GM19035 (cell line): Measurements from ENCODE around the gene VWA5B1.
"Not testable (repeated sequence)": the region's sequence is repeated elsewhere in the genome, so short reads cannot be mapped to it uniquely, and the experiment has no call there.

ENCODE experiments used
- ATAC-seq: cut with Tn5 transposase; IDR thresholded peaks from one replicate; pipeline ENCODE4 v1.9.1; 2021; ENCODE audit not compliant: unreplicated experiment

Gene VWA5B1

GRCh38 chr1:20278692-20279130, 12.0 kb upstream of the VWA5B1 start:
- ATAC-seq: no peak

- ATAC-seq: no peak
These were observed 11.2 kb upstream of the VWA5B1 start for GRCh38 chr1:20279509-20279908.

GRCh38 chr1:20280341-20280740, 10.3 kb upstream of the VWA5B1 start:
- ATAC-seq: no peak

GRCh38 chr1:20280906-20281305, 9.8 kb upstream of the VWA5B1 start:
- no peak for ATAC-seq

- no peak for ATAC-seq
These were observed 8.9 kb upstream of the VWA5B1 start for GRCh38 chr1:20281801-20282200.

- ATAC-seq: no peak
These were observed 8.1 kb upstream of the VWA5B1 start for GRCh38 chr1:20282533-20282932.

- no peak for ATAC-seq
These were observed 6.6 kb upstream of the VWA5B1 start for GRCh38 chr1:20284046-20284445.

- ATAC-seq: no peak
These were observed 6.0 kb upstream of the VWA5B1 start for GRCh38 chr1:20284625-20285024.

- no peak for ATAC-seq
These were observed 5.2 kb upstream of the VWA5B1 start for GRCh38 chr1:20285510-20285909.

GRCh38 chr1:20287696-20288095, 3.0 kb upstream of the VWA5B1 start:
- ATAC-seq: not testable (repeated sequence)

- no peak for ATAC-seq
These were observed 990 bp downstream of the VWA5B1 start for GRCh38 chr1:20291645-20292084.

- no peak for ATAC-seq
These were observed 8.0 kb downstream of the VWA5B1 start for GRCh38 chr1:20298626-20299025.

- ATAC-seq: no peak
These were observed 10.9 kb downstream of the VWA5B1 start for GRCh38 chr1:20301463-20302107.

GRCh38 chr1:20302108-20302471, 11.4 kb downstream of the VWA5B1 start:
- ATAC-seq: no peak

- ATAC-seq: no peak
These were observed 16.4 kb downstream of the VWA5B1 start for GRCh38 chr1:20307026-20307425.

- no peak for ATAC-seq
These were observed 17.9 kb downstream of the VWA5B1 start for GRCh38 chr1:20308569-20308968.

- no peak for ATAC-seq
These were observed 20.6 kb downstream of the VWA5B1 start for GRCh38 chr1:20311289-20311688.

GRCh38 chr1:20312310-20312709, 21.6 kb downstream of the VWA5B1 start:
- ATAC-seq: no peak

- no peak for ATAC-seq
These were observed 22.1 kb downstream of the VWA5B1 start for GRCh38 chr1:20312818-20313217.

GRCh38 chr1:20317471-20317870, 26.8 kb downstream of the VWA5B1 start:
- ATAC-seq: no peak

GRCh38 chr1:20318521-20318920, 27.8 kb downstream of the VWA5B1 start:
- ATAC-seq: no peak

- ATAC-seq: no peak
These were observed 28.3 kb downstream of the VWA5B1 start for GRCh38 chr1:20318971-20319370.

- no peak for ATAC-seq
These were observed 29.0 kb downstream of the VWA5B1 start for GRCh38 chr1:20319456-20320220.
